K562 (cell line): Measurements from ENCODE around the gene ICAM3. TPM values are rescaled to one million over a fixed set of nuclear protein-coding genes. Genes with fewer than 3 reads are reported as not detected.
A peak's percentile ranks its signal among the peaks of the same experiment; 100 is the strongest.

Experiments
- ARHGAP35 ChIP-seq: fragments of 450-650 bp; IDR thresholded peaks from 2 replicates; pipeline ENCODE4 v1.6.1; 2018; ENCODE audit not compliant: partially characterized antibody
- CHD7 ChIP-seq: fragments of 200-600 bp; sonication (generic); IDR thresholded peaks from one replicate; pipeline ENCODE4 v1.6.1; 2012; ENCODE audit warnings: mild to moderate bottlenecking, low read depth, low read length, inconsistent platforms
- ELF2 ChIP-seq: fragments of 250-450 bp; sonication (Bioruptor Pico); IDR thresholded peaks from 2 replicates; pipeline ENCODE4 v1.5.0; 2021; ENCODE audit warnings: mild to moderate bottlenecking
- EP400 ChIP-seq: fragments of 450-650 bp; IDR thresholded peaks from 2 replicates; pipeline ENCODE4 v1.6.1; 2017; ENCODE audit warnings: antibody characterized with exemption, mild to moderate bottlenecking, moderate library complexity
- FOXO4 ChIP-seq: fragments of 450-650 bp; formaldehyde crosslinking; IDR thresholded peaks from 2 replicates; pipeline ENCODE4 v1.4.0; 2020; ENCODE audit warnings: mild to moderate bottlenecking, moderate library complexity
- GABPB1 ChIP-seq: sonication (generic); formaldehyde crosslinking; IDR thresholded peaks from 2 replicates; pipeline ENCODE4 v1.8.0; 2022; ENCODE audit warnings: mild to moderate bottlenecking, missing genetic modification reagents
- GATA2 ChIP-seq: sonication (generic); formaldehyde crosslinking; IDR thresholded peaks from 2 replicates; pipeline ENCODE4 v1.4.0; 2020; ENCODE audit warnings: mild to moderate bottlenecking, missing genetic modification reagents
- HNRNPH1 ChIP-seq: fragments of 200-400 bp; formaldehyde crosslinking; optimal IDR thresholded peaks from 2 replicates; pipeline ENCODE3; 2017; ENCODE audit warnings: low read depth, mild to moderate bottlenecking, low read length, moderate library complexity
- TAF1 ChIP-seq: IDR thresholded peaks from 2 replicates; pipeline ENCODE4 v1.6.1; 2011; ENCODE audit warnings: mild to moderate bottlenecking, low read length, moderate library complexity; ENCODE audit not compliant: insufficient read depth, control insufficient read depth, severe bottlenecking; ENCODE audit errors: extremely low read depth
- ZNF511 ChIP-seq: sonication (generic); formaldehyde crosslinking; IDR thresholded peaks from 2 replicates; pipeline ENCODE4 v1.8.0; 2022; ENCODE audit warnings: mild to moderate bottlenecking, missing genetic modification reagents
- ZNF586 ChIP-seq: fragments of 450-650 bp; formaldehyde crosslinking; conservative IDR thresholded peaks from 2 replicates; pipeline ENCODE4 v1.4.0; 2020; ENCODE audit warnings: mild to moderate bottlenecking, moderate library complexity
- polyA plus RNA-seq, 8 experiments: library from polyadenylated mRNA; depleted of rRNA in 4 of 8; stranded (reverse) in 5 of 8; unstranded in 3 of 8; fragments of >200 nt; fragmentation: Nextera tagmentation in 2 of 8; fragmentation: Illumina TruSeq in 1 of 8; extraction: Ambion mirVana in 2 of 8; extraction: Trizol in 1 of 8; gene quantifications; 2 replicates each; pipeline versions ENCODE4 v1.2.1 to v1.2.3, GENCODE V29; 2011 to 2014; ENCODE audit warnings: inconsistent platforms in 1 of 8, missing spikeins in 1 of 8
- total RNA-seq, 7 experiments: library from RNA; depleted of rRNA in 6 of 7; stranded (reverse); fragments of >200 nt in 6 of 7; fragmentation: Illumina TruSeq in 2 of 7; extraction: Trizol in 2 of 7; gene quantifications; 2 replicates each; pipeline versions ENCODE4 v1.2.1 to v1.2.3, GENCODE V29; 2011 to 2021; ENCODE audit warnings: low replicate concordance in 1 of 7

The ICAM3 gene
- total and polyA plus RNA-seq, 9 of the 15 experiments (the other 6 are each of a cell fraction or from before 2014, with no cell fraction given) = 6.5 to 39.5 (median 24.2) TPM

GRCh38 chr19:10332965-10333757 is 6.3 kb downstream of the ICAM3 start, which contains the start of gene RAVER1 (continued):
- TF ChIP-seq CHD7 = no peak
- no peak for TF ChIP-seq ZNF586 (CRISPR knock-in tag)
- TF ChIP-seq TAF1 = peak; percentile 96
- TF ChIP-seq ZNF511 (CRISPR knock-in tag) = peak; percentile 52
- TF ChIP-seq HNRNPH1 = no peak
- TF ChIP-seq ARHGAP35 = no peak
- TF ChIP-seq FOXO4 (CRISPR knock-in tag) = no peak
- TF ChIP-seq GABPB1 (CRISPR knock-in tag) = peak; percentile 85
- peak; percentile 98 for TF ChIP-seq EP400
- TF ChIP-seq ELF2 (CRISPR knock-in tag) = peak; percentile 72
- TF ChIP-seq GATA2 = peak; percentile 36; the same call in 1 of the 2 replicates
